ENCODE measurements around the gene HCN2. TPM values are rescaled to one million over a fixed set of nuclear protein-coding genes. Genes with fewer than 3 reads are reported as not detected.
"Not testable (repeated sequence)": the region's sequence is repeated elsewhere in the genome, so short reads cannot be mapped to it uniquely, and the experiment has no call there.

The HCN2 gene
- total RNA-seq, 1 experiment from 2014 or later: 13.1 TPM

- peak; percentile 59 for DNase-seq (ENCODE audit: low spot score)
- no peak overlapping the region for H3K4me3 ChIP-seq (ENCODE audit: low read depth, low read length, poor library complexity, severe bottlenecking)
- CTCF ChIA-PET: interaction anchor here (0.6 kb wide), 1 partner anchor 12 kb away, joined by 3 read pairs; no protein-coding TSS in a partner anchor
- intact Hi-C loops (cut with micrococcal nuclease; ENCODE audit: unreplicated experiment): no loop called here
- H3K36me3 ChIP-seq (ENCODE audit: insufficient read depth, low read length, poor library complexity, severe bottlenecking): peaks cover 48% of the 10 kb centered on the region
- H3K27me3 ChIP-seq (replicated peaks; ENCODE audit: insufficient read depth, low read depth, low read length, poor library complexity): no peaks in the 10 kb centered on the region
- POLR2A ChIA-PET (ENCODE audit: low non-redundant PET): no interaction called here
- TF ChIP-seq, protein P1, sequence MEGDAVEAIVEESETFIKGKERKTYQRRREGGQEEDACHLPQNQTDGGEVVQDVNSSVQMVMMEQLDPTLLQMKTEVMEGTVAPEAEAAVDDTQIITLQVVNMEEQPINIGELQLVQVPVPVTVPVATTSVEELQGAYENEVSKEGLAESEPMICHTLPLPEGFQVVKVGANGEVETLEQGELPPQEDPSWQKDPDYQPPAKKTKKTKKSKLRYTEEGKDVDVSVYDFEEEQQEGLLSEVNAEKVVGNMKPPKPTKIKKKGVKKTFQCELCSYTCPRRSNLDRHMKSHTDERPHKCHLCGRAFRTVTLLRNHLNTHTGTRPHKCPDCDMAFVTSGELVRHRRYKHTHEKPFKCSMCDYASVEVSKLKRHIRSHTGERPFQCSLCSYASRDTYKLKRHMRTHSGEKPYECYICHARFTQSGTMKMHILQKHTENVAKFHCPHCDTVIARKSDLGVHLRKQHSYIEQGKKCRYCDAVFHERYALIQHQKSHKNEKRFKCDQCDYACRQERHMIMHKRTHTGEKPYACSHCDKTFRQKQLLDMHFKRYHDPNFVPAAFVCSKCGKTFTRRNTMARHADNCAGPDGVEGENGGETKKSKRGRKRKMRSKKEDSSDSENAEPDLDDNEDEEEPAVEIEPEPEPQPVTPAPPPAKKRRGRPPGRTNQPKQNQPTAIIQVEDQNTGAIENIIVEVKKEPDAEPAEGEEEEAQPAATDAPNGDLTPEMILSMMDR (conservative IDR thresholded peaks at IDR 0.05; ENCODE audit: low read depth, low read length): no peak
- TF ChIP-seq EZH2 (IDR thresholded peaks at IDR 0.05; ENCODE audit: borderline replicate concordance, low read depth, low read length, poor library complexity, severe bottlenecking): no peak
- BruUV-seq (replicated peaks): no TSS peak
- no peaks in the 10 kb centered on the region for H3K4me1 ChIP-seq (ENCODE audit: insufficient read depth, low read length, poor library complexity, severe bottlenecking)
- no peaks in the 10 kb centered on the region for H3K9me3 ChIP-seq (ENCODE audit: low read depth, low read length, poor library complexity, severe bottlenecking)
- H3K27ac ChIP-seq (ENCODE audit: low read depth, low read length, poor library complexity, severe bottlenecking): peak overlapping the region; percentile 23
These were observed 34.3 kb downstream of the HCN2 start for GRCh38 chr19:623974-624373.

DNA sequence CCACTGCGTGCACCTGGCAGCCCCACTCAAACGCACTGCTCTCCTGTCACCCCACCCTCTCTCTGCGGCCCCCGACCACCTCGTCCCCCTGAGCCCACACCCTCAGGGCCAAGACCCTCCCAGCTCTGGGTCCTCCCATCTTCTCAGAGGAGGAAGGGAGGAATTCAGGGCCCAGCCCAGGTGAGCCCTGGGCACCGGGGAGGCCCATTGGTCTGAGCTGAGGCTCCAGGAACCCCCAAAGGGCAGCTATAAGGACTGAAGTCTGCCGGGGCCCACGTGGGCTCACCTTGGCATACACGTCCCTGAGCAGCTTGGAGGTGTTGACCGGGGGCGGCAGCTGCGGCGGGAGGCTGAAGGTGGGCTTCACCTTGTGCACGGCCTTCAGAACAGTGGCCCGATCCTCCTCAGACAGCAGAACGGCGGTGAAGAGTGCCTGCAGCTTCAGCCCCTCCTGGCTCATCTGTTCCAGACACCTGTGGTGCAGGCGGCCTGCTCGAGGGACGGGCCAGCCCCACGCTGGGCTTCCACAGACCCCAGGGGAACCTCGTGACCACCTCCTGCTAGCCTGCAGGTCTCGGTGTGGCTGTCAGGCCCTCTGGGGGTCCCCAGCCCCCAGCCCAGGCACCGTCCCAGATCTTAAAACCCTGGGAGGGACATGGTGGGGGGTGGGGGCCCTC is 34.9 kb downstream of the HCN2 start:
- CTCF ChIA-PET: no interaction called here

GRCh38 chr19:625257-625656 is 35.6 kb downstream of the HCN2 start:
- H3K27me3 ChIP-seq (replicated peaks; ENCODE audit: insufficient read depth, low read depth, low read length, poor library complexity): no peaks in the 10 kb centered on the region
- peaks cover 38% of the 10 kb centered on the region for H3K36me3 ChIP-seq (ENCODE audit: insufficient read depth, low read length, poor library complexity, severe bottlenecking)
- H3K4me1 ChIP-seq (ENCODE audit: insufficient read depth, low read length, poor library complexity, severe bottlenecking): no peaks in the 10 kb centered on the region
- intact Hi-C loops (cut with micrococcal nuclease; ENCODE audit: unreplicated experiment): loop anchor here (5.0 kb wide), 1 partner anchor 38 kb away; the partner anchor contains the start of gene HCN2
- DNase-seq (ENCODE audit: low spot score): no peak
- TF ChIP-seq, protein P1 (conservative IDR thresholded peaks at IDR 0.05; ENCODE audit: low read depth, low read length): no peak
- no peak for TF ChIP-seq EZH2 (IDR thresholded peaks at IDR 0.05; ENCODE audit: borderline replicate concordance, low read depth, low read length, poor library complexity, severe bottlenecking)
- BruUV-seq (replicated peaks): no TSS peak
- ChIA-PET POLR2A (ENCODE audit: low non-redundant PET) (no interaction called here), CTCF (no interaction called here)
- H3K4me3 ChIP-seq (ENCODE audit: low read depth, low read length, poor library complexity, severe bottlenecking): no peak overlapping the region
- H3K27ac ChIP-seq (ENCODE audit: low read depth, low read length, poor library complexity, severe bottlenecking): no peak overlapping the region
- no peaks in the 10 kb centered on the region for H3K9me3 ChIP-seq (ENCODE audit: low read depth, low read length, poor library complexity, severe bottlenecking)

More for the DNA sequence above, 34.9 kb downstream of the HCN2 start:
- Histone ChIP-seq H3K9me3 (ENCODE audit: low read depth, low read length, poor library complexity, severe bottlenecking) (no peaks in the 10 kb centered on the region), H3K4me3 (ENCODE audit: low read depth, low read length, poor library complexity, severe bottlenecking) (no peak overlapping the region), H3K27ac (ENCODE audit: low read depth, low read length, poor library complexity, severe bottlenecking) (peak overlapping the region; percentile 23), H3K36me3 (ENCODE audit: insufficient read depth, low read length, poor library complexity, severe bottlenecking) (peaks cover 44% of the 10 kb centered on the region), H3K27me3 (replicated peaks; ENCODE audit: insufficient read depth, low read depth, low read length, poor library complexity) (no peaks in the 10 kb centered on the region), H3K4me1 (ENCODE audit: insufficient read depth, low read length, poor library complexity, severe bottlenecking) (no peaks in the 10 kb centered on the region)
- intact Hi-C loops (cut with micrococcal nuclease; ENCODE audit: unreplicated experiment): loop anchor here (5.0 kb wide), 1 partner anchor 37 kb away; the partner anchor contains the start of gene HCN2
- no peak for DNase-seq (ENCODE audit: low spot score)
- TF ChIP-seq EZH2 (IDR thresholded peaks at IDR 0.05; ENCODE audit: borderline replicate concordance, low read depth, low read length, poor library complexity, severe bottlenecking): no peak
- TF ChIP-seq, protein P1 (conservative IDR thresholded peaks at IDR 0.05; ENCODE audit: low read depth, low read length): no peak
- POLR2A ChIA-PET (ENCODE audit: low non-redundant PET): no interaction called here
- no TSS peak for BruUV-seq (replicated peaks)

DNA sequence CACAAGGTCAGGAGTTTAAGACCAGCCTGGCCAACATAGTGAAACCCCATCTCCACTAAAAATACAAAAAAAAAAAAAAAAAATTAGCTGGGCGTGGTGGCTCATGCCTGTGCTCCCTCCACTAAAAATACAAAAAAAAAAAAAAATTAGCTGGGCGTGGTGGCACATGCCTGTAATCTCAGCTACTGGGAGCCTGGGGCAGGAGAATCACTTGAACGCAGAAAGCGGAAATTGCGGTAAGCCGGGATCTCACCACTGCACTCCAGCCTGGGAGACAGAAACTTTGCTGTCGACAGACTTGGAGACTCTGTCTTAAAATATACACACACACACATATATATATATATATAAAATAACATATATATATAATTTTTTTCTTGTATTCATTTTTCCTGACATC is 36.9 kb downstream of the HCN2 start:
- peaks cover 47% of the 10 kb centered on the region for H3K36me3 ChIP-seq (ENCODE audit: insufficient read depth, low read length, poor library complexity, severe bottlenecking)
- CTCF ChIA-PET: interaction anchor here (1.0 kb wide), 1 partner anchor 14 kb away, joined by 8 read pairs; no protein-coding TSS in a partner anchor
- BruUV-seq (replicated peaks): not testable (repeated sequence)

More for the DNA sequence above, 36.9 kb downstream of the HCN2 start:
- H3K4me1 ChIP-seq (ENCODE audit: insufficient read depth, low read length, poor library complexity, severe bottlenecking); H3K4me3 ChIP-seq (ENCODE audit: low read depth, low read length, poor library complexity, severe bottlenecking); H3K9me3 ChIP-seq (ENCODE audit: low read depth, low read length, poor library complexity, severe bottlenecking); H3K27ac ChIP-seq (ENCODE audit: low read depth, low read length, poor library complexity, severe bottlenecking); POLR2A ChIA-PET (ENCODE audit: low non-redundant PET); H3K27me3 ChIP-seq (replicated peaks; ENCODE audit: insufficient read depth, low read depth, low read length, poor library complexity); DNase-seq (ENCODE audit: low spot score): not testable (repeated sequence)
- intact Hi-C loops (cut with micrococcal nuclease; ENCODE audit: unreplicated experiment): loop anchor here (5.0 kb wide), 1 partner anchor 39 kb away; the partner anchor contains the start of gene HCN2

Measured in A673 (cell line).